HEK293 (cell line): ENCODE measurements around the gene LRRK1.
"Not testable (repeated sequence)": the region's sequence is repeated elsewhere in the genome, so short reads cannot be mapped to it uniquely, and the experiment has no call there.

ENCODE experiments used
- CTCF ChIA-PET: fragments of 350-600 bp; formaldehyde crosslinking; extraction: SDS; loops from one replicate; lab custom pipeline; 2021; ENCODE audit warnings: antibody characterized with exemption; lab: Yijun Ruan, JAX
- POLR2A ChIA-PET: fragments of 300-600 bp; formaldehyde crosslinking; extraction: SDS; loops from one replicate; lab custom pipeline; 2020; ENCODE audit warnings: antibody characterized with exemption, inconsistent platforms; lab: Yijun Ruan, JAX
- H3K27ac ChIP-seq: fragments of 200-500 bp; sonication (Bioruptor generic); 2 replicates; pipeline ENCODE4 v1.5.1; 2014; ENCODE audit warnings: low read depth, low read length, control low read depth, inconsistent platforms; ENCODE audit errors: extremely low read depth
- H3K36me3 ChIP-seq, 2 experiments: fragments of 200-500 bp in 1 of 2; sonication (Bioruptor generic) in 1 of 2; 1 replicate in 1 of 2; 2 replicates in 1 of 2; pipeline ENCODE4 v1.5.1; 2014 to 2017; ENCODE audit warnings: inconsistent platforms in 2 of 2, low read length in 2 of 2; ENCODE audit not compliant: control insufficient read depth in 2 of 2, insufficient read depth in 1 of 2
- H3K4me1 ChIP-seq: fragments of 200-500 bp; sonication (Bioruptor generic); 2 replicates; pipeline ENCODE4 v1.5.1; 2014; ENCODE audit warnings: mild to moderate bottlenecking, low read length, inconsistent platforms; ENCODE audit not compliant: control insufficient read depth, insufficient read depth
- H3K4me3 ChIP-seq: 2 replicates; pipeline ENCODE4 v1.5.1; 2011; ENCODE audit warnings: low read depth, mild to moderate bottlenecking, control low read depth, low read length, moderate library complexity
- H3K9me3 ChIP-seq: fragments of 200-500 bp; sonication (Bioruptor generic); 2 replicates; pipeline ENCODE4 v1.5.1; 2014; ENCODE audit warnings: low read depth, low read length, inconsistent platforms; ENCODE audit not compliant: control insufficient read depth, insufficient read depth
- GLIS1 ChIP-seq: fragments of 450-650 bp; formaldehyde crosslinking; IDR thresholded peaks from 2 replicates; pipeline ENCODE4 v1.5.1; 2016; ENCODE audit warnings: missing biosample characterization, missing genetic modification characterization
- SALL2 ChIP-seq: fragments of 450-650 bp; formaldehyde crosslinking; IDR thresholded peaks from 2 replicates; pipeline ENCODE4 v1.5.0; 2017; ENCODE audit warnings: missing biosample characterization, mild to moderate bottlenecking, missing genetic modification characterization, borderline replicate concordance
- SP3 ChIP-seq: fragments of 450-650 bp; formaldehyde crosslinking; IDR thresholded peaks from 2 replicates; pipeline ENCODE4 v1.5.1; 2016; ENCODE audit warnings: missing biosample characterization, missing genetic modification characterization
- ZBTB21 ChIP-seq: fragments of 450-650 bp; formaldehyde crosslinking; IDR thresholded peaks from 2 replicates; pipeline ENCODE4 v1.5.1; 2017; ENCODE audit warnings: missing biosample characterization, missing genetic modification characterization
- ZBTB7A ChIP-seq: fragments of 450-650 bp; formaldehyde crosslinking; IDR thresholded peaks from 2 replicates; pipeline ENCODE4 v1.5.1; 2016; ENCODE audit warnings: low read depth, missing biosample characterization, missing genetic modification characterization
- ZFP69B ChIP-seq: fragments of 450-650 bp; formaldehyde crosslinking; IDR thresholded peaks from 2 replicates; pipeline ENCODE4 v1.5.1; 2016; ENCODE audit warnings: missing biosample characterization, missing genetic modification characterization
- ZNF10 ChIP-seq: fragments of 450-650 bp; formaldehyde crosslinking; IDR thresholded peaks from 2 replicates; pipeline ENCODE4 v1.5.1; 2017; ENCODE audit warnings: missing biosample characterization, missing genetic modification characterization
- ZNF174 ChIP-seq: fragments of 450-650 bp; formaldehyde crosslinking; IDR thresholded peaks from 2 replicates; pipeline ENCODE4 v1.5.0; 2017; ENCODE audit warnings: missing biosample characterization, mild to moderate bottlenecking, missing genetic modification characterization
- ZNF19 ChIP-seq: fragments of 450-650 bp; formaldehyde crosslinking; IDR thresholded peaks from 2 replicates; pipeline ENCODE4; 2016; ENCODE audit warnings: missing biosample characterization, missing genetic modification characterization, low read depth
- ZNF214 ChIP-seq: fragments of 450-650 bp; formaldehyde crosslinking; IDR thresholded peaks from 2 replicates; pipeline ENCODE4 v1.5.1; 2017; ENCODE audit warnings: missing biosample characterization, mild to moderate bottlenecking, missing genetic modification characterization, borderline replicate concordance
- ZNF223 ChIP-seq: fragments of 450-650 bp; formaldehyde crosslinking; IDR thresholded peaks from 2 replicates; pipeline ENCODE4 v1.5.1; 2016; ENCODE audit warnings: missing biosample characterization, missing genetic modification characterization
- ZNF394 ChIP-seq: fragments of 450-650 bp; formaldehyde crosslinking; IDR thresholded peaks from 2 replicates; pipeline ENCODE4 v1.5.1; 2016; ENCODE audit warnings: missing biosample characterization, missing genetic modification characterization, mild to moderate bottlenecking, moderate library complexity, borderline replicate concordance
- ZNF747 ChIP-seq: fragments of 450-650 bp; formaldehyde crosslinking; IDR thresholded peaks from 2 replicates; pipeline ENCODE4 v1.5.1; 2016; ENCODE audit warnings: missing biosample characterization, missing genetic modification characterization
- TF ChIP-seq, protein P1 (sequence below): fragments of 450-650 bp; formaldehyde crosslinking; IDR thresholded peaks from 2 replicates; pipeline ENCODE4 v1.5.1; 2016; ENCODE audit warnings: missing biosample characterization, missing genetic modification characterization
- TF ChIP-seq, protein P2 (sequence below): fragments of 450-650 bp; formaldehyde crosslinking; IDR thresholded peaks from 2 replicates; pipeline ENCODE4 v1.5.1; 2016; ENCODE audit warnings: missing biosample characterization, missing genetic modification characterization
- TF ChIP-seq, protein P3 (sequence below): fragments of 450-650 bp; formaldehyde crosslinking; IDR thresholded peaks from 2 replicates; pipeline ENCODE4 v1.5.1; 2016; ENCODE audit warnings: missing biosample characterization, missing genetic modification characterization

Gene LRRK1

DNA sequence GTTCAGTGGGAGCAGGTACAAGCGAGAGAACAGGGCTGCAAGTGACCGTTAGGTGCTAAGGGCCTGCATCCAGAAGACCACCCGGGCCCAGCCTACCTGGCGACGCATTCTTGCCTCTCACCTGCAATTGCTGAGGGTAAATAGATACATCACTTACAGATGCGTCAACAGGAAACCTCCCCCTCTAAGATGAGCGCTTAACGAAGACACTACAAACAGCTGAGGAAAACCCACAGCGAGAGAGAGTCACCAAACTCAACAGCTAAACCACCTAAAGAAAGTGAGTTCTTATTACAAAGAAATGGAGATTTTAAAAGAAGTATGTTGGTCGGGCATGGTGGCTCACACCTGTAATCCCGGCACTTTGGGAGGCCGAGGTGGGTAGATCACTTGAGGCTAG lies 174.8 kb downstream of the LRRK1 start:
- ChIA-PET CTCF (interaction anchor here (0.7 to 8.5 kb wide), 3 partner anchors 11 to 164 kb away, joined by 3 to 78 read pairs (median 5); no protein-coding TSS in a partner anchor), POLR2A (no interaction called here)
- Histone ChIP-seq H3K4me3 (no peak overlapping the region), H3K4me1 (no peaks in the 10 kb centered on the region), H3K36me3 (no peaks in the 10 kb centered on the region), H3K27ac (no peak overlapping the region), H3K9me3 (no peaks in the 10 kb centered on the region)
- no peak for TF ChIP-seq ZBTB21 (tag by site-specific recombination)

DNA sequence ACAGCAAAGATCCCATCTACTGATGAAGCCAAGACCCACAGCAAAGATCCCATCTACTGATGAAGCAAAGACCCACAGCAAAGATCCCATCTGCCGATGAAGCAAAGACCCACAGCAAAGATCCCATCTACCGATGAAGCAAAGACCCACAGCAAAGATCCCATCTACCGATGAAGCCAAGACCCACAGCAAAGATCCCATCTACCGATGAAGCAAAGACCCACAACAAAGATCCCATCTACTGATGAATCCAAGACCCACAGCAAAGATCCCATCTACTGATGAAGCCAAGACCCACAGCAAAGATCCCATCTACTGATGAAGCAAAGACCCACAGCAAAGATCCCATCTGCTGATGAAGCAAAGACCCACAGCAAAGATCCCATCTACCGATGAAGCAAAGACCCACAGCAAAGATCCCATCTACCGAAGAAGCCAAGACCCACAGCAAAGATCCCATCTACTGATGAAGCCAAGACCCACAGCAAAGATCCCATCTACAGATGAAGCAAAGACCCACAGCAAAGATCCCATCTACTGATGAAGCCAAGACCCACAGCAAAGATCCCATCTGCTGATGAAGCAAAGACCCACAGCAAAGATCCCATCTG lies 176.7 kb downstream of the LRRK1 start:
- H3K9me3 ChIP-seq, H3K4me1 ChIP-seq, H3K4me3 ChIP-seq, H3K27ac ChIP-seq, H3K36me3 ChIP-seq, POLR2A ChIA-PET: not testable (repeated sequence)
- TF ChIP-seq ZNF10 (peak; percentile 64; the same call in 1 of the 2 replicates), GLIS1 (tag by site-specific recombination) (peak; percentile 98)
- CTCF ChIA-PET = interaction anchor here (0.7 kb wide), 1 partner anchor 19 kb away, joined by 3 read pairs; no protein-coding TSS in a partner anchor

DNA sequence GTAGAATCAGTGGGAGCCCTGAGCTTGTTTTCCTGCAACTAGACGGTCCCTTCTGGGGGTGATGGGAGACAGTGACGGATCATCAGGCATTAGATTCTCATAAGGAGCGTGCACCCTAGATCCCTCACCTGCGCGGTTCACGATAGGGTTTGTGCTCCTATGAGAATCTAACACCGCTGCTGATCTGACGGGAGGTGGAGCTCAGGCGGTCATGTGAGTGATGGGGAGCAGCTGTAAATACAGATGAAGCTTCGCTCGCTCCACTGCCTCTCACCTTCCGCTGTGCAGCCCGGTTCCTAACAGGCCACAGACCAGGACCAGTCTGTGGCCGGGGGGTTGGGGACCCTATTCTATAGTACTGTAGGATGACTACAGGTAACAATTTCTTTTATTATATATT lies 178.0 kb downstream of the LRRK1 start:
- TF ChIP-seq, protein P1, sequence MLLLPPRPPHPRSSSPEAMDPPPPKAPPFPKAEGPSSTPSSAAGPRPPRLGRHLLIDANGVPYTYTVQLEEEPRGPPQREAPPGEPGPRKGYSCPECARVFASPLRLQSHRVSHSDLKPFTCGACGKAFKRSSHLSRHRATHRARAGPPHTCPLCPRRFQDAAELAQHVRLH (tag by site-specific recombination) = no peak
- TF ChIP-seq ZNF214 (tag by site-specific recombination) (no peak), ZNF747 (tag by site-specific recombination) (no peak), SP3 (tag by site-specific recombination) (no peak), ZFP69B (tag by site-specific recombination) (no peak), ZNF394 (tag by site-specific recombination) (no peak), ZNF223 (tag by site-specific recombination) (no peak), SALL2 (tag by site-specific recombination) (no peak), ZNF19 (no peak), ZBTB7A (tag by site-specific recombination) (no peak), ZNF174 (no peak)
- TF ChIP-seq, protein P2, sequence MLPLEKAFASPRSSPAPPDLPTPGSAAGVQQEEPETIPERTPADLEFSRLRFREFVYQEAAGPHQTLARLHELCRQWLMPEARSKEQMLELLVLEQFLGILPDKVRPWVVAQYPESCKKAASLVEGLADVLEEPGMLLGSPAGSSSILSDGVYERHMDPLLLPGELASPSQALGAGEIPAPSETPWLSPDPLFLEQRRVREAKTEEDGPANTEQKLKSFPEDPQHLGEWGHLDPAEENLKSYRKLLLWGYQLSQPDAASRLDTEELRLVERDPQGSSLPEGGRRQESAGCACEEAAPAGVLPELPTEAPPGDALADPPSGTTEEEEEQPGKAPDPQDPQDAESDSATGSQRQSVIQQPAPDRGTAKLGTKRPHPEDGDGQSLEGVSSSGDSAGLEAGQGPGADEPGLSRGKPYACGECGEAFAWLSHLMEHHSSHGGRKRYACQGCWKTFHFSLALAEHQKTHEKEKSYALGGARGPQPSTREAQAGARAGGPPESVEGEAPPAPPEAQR = no peak
- TF ChIP-seq, protein P3, sequence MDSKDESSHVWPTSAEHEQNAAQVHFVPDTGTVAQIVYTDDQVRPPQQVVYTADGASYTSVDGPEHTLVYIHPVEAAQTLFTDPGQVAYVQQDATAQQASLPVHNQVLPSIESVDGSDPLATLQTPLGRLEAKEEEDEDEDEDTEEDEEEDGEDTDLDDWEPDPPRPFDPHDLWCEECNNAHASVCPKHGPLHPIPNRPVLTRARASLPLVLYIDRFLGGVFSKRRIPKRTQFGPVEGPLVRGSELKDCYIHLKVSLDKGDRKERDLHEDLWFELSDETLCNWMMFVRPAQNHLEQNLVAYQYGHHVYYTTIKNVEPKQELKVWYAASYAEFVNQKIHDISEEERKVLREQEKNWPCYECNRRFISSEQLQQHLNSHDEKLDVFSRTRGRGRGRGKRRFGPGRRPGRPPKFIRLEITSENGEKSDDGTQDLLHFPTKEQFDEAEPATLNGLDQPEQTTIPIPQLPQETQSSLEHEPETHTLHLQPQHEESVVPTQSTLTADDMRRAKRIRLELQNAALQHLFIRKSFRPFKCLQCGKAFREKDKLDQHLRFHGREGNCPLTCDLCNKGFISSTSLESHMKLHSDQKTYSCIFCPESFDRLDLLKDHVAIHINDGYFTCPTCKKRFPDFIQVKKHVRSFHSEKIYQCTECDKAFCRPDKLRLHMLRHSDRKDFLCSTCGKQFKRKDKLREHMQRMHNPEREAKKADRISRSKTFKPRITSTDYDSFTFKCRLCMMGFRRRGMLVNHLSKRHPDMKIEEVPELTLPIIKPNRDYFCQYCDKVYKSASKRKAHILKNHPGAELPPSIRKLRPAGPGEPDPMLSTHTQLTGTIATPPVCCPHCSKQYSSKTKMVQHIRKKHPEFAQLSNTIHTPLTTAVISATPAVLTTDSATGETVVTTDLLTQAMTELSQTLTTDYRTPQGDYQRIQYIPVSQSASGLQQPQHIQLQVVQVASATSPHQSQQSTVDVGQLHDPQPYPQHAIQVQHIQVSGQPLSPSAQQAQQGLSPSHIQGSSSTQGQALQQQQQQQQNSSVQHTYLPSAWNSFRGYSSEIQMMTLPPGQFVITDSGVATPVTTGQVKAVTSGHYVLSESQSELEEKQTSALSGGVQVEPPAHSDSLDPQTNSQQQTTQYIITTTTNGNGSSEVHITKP (tag by site-specific recombination) = no peak
- Histone ChIP-seq H3K4me1 (no peaks in the 10 kb centered on the region), H3K4me3 (no peak overlapping the region), H3K9me3 (no peaks in the 10 kb centered on the region), H3K27ac (no peak overlapping the region), H3K36me3 (no peaks in the 10 kb centered on the region)
- ChIA-PET POLR2A (no interaction called here), CTCF (interaction anchor here (0.6 kb wide), 1 partner anchor 187 kb away, joined by 3 read pairs; no protein-coding TSS in a partner anchor)
